Stimulated activated naive CD8-positive, alpha-beta T cell treated with anti-CD3 and anti-CD28 coated beads, Interleukin-15, Interleukin-2, amounts not matched to agents 100 U/mL and 50 U/mL, for 24 hours (primary cell): Measurements from ENCODE around the gene SMCO2.

Source experiments
- ATAC-seq: fragments of 150-1000 bp; cut with Tn5 transposase; one replicate; pipeline ENCODE4 v1.10.0; 2021
- DNase-seq: peaks from one replicate; pipeline ENCODE4 v3.0.0; 2021

SMCO2 gene

DNA sequence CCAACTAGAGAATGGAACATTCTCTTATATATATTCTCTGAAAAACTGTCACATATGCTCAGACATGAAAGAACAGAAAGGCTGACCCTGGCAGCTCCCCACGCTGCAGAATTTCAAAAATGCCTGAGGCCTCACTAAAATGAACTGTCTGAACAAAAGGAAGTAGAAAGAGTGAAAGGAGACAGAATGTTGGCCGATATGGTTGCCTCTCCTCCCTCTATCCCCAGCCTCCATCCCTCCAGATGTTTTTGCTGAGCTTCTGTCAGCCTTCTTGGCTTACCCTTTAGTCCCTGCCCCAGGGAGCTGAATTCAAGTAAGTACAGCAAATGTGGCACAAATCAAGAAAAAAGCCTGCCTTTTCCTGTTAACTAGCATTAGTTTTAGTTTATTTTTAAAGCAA is 6.9 kb downstream of the SMCO2 start:
- DNase-seq, result no peak
- ATAC-seq, result no peak

DNA sequence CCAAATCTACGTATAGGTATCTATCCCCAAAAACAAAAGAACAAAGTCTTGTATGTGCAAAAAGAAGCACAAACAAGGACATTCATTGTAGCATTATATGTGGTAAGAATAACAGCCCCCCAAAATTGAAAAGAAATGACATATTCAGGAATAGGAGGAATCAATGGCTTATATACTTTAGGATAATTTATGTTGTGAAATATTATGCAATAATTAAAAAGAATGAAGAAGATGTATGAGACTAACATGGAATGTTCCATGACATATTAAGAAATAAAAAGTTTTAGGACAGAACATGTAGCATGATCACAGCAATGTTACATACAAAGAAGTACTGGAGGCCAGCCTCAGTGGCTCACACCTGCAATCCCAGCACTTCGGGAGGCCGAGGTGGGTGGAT is 9.1 kb downstream of the SMCO2 start:
- DNase-seq (no peak), ATAC-seq (no peak)

DNA sequence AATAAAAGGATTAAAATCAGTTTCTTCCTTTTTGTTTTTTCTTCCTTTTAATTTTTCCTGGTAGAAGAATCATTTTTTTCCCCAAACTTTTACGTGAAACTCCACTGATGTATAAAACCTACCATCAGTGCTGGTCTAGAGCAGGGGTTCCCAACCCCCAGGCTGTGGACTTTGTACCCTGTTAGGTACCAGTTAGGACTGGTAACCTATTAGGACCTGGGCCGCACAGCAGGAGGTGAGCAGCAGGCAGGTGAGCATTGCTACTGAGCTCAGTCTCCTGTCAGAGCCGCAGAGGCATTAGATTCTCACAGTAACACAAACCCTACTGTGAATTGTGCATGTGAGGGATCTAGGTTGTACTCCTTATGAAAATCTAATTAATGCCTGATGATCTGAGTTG is 10.1 kb downstream of the SMCO2 start:
- ATAC-seq (no peak), DNase-seq (no peak)

GRCh38 chr12:27460471-27460978 is 14.0 kb downstream of the SMCO2 start:
- DNase-seq, result peak; percentile 45
- ATAC-seq, result peak; percentile 67

GRCh38 chr12:27462151-27462694 is 15.7 kb downstream of the SMCO2 start:
- ATAC-seq, result peak; percentile 37
- DNase-seq, result no peak

DNA sequence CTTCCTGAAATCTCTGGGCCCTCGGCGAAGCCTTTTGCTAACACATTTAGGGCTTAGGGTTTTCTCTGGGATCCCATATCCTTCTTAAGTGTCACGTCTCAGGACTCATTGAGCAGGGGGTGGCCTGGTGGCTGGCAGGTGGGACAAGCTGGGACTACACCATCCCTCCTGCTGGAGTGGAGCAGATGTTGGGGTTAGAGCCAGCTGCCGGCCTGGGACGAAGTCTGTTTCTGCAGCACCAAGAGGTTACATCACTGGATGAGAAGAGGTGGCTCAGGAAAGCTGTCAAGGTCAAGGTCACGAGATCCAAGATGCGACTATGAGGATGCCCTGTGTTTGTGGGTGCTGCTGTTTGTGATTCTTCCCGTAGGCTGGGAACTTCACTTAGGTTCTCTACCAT is 16.3 kb downstream of the SMCO2 start:
- ATAC-seq, result no peak

DNA sequence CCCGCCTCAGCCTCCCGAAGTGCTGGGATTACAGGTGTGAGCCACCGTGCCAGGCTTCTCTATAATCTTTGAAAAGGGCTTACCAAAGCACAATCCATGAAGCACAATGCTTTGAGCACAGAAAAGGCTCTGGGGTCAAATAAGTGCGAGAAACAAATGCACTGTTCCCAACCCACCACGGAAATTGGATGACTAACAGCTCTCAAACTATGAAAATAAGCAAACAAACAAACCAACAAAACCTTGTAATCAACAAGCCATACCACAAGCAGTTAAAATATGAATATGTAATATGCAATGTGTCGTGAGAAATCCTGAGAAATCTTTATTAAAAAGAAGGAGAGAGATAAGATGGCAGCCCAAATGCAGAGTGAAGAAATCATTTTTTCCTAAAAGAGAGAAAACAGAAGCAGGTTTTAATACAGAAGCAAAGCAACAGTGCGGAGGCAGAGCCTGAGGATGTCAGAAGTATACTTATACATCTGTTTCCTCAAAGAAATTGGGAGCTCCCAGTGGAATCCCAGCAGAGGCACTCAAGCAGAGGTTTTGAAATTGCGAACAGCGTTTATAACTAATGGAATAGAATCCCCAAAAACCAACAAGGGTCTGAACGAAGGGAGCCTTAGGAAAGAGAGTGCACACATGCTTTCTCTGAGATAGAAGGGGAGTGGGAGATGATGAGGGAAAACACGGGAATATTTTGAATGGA is 17.1 kb downstream of the SMCO2 start:
- DNase-seq (no peak), ATAC-seq (no peak)

More for the DNA sequence above, 16.3 kb downstream of the SMCO2 start:
- DNase-seq, result no peak

DNA sequence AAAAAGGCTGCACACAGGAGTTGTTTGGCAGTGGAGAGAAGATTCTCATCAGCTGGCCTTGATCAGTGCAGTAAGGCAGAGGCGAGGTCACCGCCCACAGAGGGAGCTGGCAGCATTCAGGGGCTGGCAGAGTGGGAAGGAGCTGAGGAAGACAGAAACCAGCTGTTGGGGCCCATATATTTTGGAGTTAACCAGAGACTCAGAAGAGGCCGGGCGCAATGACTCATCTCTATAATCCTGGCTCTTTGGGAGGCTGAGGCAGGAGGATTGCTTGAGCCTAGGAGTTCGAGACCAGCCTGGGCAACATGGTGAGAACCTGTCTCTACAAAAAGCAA is 17.7 kb downstream of the SMCO2 start:
- ATAC-seq (peak; percentile 71), DNase-seq (peak; percentile 51)

- DNase-seq, result no peak
Measured at GRCh38 chr12:27467641-27468040, 21.1 kb downstream of the SMCO2 start.

GRCh38 chr12:27468241-27468640 is 21.7 kb downstream of the SMCO2 start:
- ATAC-seq (no peak), DNase-seq (no peak)

More at GRCh38 chr12:27467641-27468040, 21.1 kb downstream of the SMCO2 start:
- ATAC-seq, result no peak

DNA sequence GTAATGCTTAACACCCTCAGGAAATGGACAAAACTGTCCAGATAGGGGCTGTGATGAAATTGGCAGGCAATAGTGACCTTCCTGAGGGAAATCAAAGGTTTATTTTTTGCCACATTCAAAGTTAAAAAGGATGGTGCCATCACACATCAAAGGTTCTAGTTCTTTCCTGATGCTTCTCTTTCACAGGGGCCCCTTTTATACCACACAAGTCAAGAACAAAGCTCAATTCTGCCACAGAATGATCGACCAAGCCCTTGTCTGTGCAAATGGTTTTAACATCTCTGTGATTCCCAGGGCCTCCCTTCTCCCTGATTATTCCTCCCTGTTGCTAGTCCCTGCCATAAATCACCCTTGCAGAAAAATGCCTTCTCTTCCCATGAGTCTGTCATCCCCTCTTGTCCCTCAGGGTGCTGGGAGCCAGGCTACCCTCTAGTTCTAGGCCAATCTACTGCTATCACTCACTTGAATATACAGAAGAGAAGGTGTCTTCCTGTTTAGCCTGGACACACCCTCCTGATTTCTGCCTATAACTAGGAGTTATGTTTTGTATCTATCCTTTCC is 22.7 kb downstream of the SMCO2 start:
- DNase-seq (no peak), ATAC-seq (no peak)

- ATAC-seq (peak; percentile 40), DNase-seq (no peak)
Measured at GRCh38 chr12:27472604-27473003, 26.1 kb downstream of the SMCO2 start.

- no peak for ATAC-seq
- DNase-seq, result no peak
Measured at GRCh38 chr12:27474344-27474743, 27.8 kb downstream of the SMCO2 start.

DNA sequence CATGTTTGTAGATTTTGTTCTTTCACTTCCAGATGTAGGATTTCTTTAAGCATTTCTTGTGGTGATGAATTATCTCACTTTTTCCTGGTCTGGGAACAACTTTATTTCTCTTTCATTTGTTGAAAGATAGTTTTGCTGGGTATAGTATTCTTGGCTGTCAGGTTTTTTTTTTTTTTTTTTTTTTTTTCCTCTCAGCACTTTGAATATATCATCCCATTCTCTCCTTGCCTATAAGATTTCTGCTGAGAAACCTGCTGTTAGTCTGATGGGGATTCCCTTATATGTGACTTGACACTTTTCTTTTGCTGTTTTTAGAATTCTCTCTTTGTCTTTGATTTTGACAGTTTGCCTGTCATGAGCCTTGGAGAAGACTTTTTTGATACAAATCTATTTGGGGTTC is 30.5 kb downstream of the SMCO2 start:
- ATAC-seq, result no peak

GRCh38 chr12:27478949-27479348 is 32.4 kb downstream of the SMCO2 start:
- ATAC-seq, result no peak
- no peak for DNase-seq

More for the DNA sequence above, 30.5 kb downstream of the SMCO2 start:
- no peak for DNase-seq

DNA sequence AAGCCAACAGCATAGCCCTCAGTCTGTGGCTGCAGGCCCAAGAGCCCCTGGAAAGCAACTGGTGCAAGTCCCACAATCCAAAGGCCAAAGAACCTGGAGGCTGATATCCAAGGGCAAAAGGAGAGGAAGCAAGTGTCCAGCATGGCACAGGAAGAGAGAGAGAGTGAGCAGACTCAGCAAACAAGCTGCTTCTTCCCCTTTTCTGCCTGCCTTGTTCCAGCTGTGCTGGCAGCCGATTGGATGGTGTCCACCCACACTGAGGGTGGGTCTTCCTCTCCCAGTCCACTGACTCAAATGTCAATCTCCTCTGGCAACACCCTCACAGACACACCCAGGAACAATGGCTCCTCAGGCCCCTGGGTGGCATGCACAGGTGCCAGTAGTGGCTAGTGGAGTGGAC is 33.5 kb downstream of the SMCO2 start:
- DNase-seq, result no peak
- no peak for ATAC-seq

GRCh38 chr12:27486961-27487360 is 40.4 kb downstream of the SMCO2 start:
- no peak for ATAC-seq
- DNase-seq, result no peak

DNA sequence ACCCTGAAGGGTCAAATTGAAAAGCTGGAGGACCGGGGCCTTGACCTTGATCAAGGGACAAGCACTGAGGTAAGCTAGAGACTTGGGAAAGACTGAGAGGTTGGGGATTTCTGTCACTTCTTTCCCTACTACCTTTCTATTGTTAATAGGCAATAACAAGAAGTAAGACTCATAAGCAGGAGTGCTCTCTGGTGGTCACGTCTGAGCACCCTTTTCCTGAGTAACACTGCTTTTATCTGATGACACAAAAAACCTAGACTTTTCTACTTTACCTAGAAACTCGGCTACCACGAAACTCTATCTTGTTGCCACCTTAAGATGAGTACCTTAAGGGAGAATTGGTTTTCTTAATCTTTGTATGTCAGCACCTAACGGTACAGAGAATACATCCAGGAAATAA is 41.9 kb downstream of the SMCO2 start:
- ATAC-seq (no peak), DNase-seq (no peak)

DNA sequence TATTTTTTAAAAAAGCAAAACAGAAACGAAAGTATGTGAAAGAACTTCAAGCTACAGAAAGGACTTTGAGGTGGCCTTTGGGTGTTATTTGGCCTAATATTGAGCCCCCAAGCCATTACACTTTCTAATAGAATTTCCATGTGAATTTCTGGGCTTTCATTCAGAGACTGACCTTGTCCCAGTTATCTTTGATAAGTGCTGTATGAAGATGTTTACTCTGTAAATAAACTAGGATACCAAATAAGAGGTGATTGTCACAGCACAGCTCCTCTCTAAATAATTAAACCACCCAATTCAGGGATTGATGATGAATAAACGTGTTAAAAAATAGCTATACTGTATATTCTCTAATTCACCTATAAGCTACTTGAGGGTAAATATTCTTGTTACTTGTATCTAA is 44.7 kb downstream of the SMCO2 start:
- no peak for ATAC-seq
- DNase-seq, result no peak

DNA sequence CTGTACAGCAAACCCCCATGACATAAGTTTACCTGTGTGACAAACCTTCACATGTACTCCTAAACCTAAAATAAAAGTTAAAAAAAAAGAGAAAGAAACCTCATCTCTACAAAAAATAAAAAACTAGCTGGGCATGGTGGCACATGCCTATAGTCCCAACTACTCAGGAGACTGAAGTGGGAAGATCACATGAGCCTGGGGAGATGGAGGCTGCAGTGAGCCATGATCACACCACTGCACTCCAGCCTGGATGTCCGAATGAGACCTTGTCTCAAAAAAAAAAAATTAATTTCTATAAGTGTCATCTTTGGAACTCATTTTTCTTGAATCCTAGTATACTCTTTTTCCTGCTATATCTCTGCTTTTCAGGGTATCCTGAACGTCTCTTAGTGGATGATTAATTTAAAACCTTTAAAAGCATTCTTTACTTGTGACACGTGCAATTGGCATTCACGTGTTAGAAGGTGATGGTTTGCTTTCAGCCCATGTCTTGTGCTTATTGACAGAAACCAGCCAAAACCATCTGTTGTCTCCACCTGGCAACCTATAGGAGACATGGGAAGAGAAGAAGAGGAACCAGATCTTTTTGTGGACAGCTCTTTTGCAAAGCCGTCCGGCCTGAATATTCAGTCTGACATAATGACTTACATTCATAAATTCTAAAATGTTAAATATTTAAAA is 46.9 kb downstream of the SMCO2 start:
- no peak for ATAC-seq

DNA sequence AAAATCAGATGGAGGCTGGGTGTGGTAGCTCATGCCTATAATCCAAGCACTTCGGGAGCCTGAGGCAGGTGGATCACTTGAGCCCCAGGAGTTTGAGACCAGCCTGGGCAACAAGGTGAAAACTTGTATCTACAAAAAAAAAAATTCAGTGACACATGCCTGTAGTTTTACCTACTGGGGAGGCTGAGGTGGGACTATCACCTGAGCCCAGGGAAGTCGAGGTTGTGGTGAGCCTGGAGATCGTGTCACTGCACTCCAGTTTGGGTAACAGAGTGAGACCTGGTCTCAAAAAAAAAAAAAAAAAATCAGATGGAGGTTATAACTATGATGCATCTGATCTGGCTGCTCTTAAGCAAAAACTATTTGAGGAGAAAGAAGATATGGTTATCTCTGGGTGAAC is 50.9 kb downstream of the SMCO2 start:
- no peak for DNase-seq
- no peak for ATAC-seq

More for the DNA sequence above, 46.9 kb downstream of the SMCO2 start:
- DNase-seq, result no peak

DNA sequence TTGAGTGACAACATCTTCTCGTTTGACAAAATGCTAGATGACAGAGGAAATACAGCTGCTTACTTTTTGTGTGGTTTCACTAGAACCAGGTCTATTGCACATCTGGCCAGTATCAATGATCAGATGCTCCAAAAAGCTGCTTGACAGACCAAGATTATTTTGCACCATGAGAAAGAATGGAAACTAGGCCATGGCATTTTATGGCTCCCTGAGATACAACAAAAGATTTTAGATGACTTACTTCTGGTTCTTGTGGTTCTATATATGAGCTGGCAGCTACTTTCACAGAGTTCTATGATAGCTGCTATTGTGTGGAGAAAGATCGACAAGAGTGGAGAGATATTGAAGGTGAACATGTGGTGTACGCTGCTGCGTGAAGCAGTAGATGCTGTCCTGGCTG is 51.6 kb downstream of the SMCO2 start:
- no peak for DNase-seq
- ATAC-seq, result peak; percentile 94

DNA sequence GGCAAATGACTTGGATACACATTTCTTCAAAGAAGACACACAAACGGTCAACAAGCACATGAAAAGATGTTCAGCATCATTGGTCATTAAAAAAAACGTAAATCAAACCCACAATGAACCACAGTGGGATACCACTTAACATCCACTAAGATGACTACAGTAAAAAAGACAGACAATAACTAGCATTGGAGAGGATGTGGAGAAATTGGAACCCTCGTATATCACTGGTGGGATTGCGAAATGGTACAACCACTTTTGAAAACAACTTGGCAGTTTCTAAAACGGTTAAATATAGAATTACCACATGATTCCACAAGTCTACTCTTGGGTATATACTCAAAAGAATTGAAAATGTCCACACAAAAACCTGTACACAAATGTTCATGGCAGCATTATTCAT is 52.2 kb downstream of the SMCO2 start:
- DNase-seq (no peak), ATAC-seq (no peak)
